GM18499 (cell line): ENCODE data around the gene FOXC1.

Experiments used
- ATAC-seq: cut with Tn5 transposase; IDR thresholded peaks from one replicate; pipeline ENCODE4 v1.9.1; 2021; ENCODE audit warnings: moderate number of reproducible peaks; ENCODE audit not compliant: insufficient read depth, unreplicated experiment

Gene FOXC1

GRCh38 chr6:1609041-1609647, 571 bp upstream of the FOXC1 start:
- ATAC-seq, result no peak

DNA sequence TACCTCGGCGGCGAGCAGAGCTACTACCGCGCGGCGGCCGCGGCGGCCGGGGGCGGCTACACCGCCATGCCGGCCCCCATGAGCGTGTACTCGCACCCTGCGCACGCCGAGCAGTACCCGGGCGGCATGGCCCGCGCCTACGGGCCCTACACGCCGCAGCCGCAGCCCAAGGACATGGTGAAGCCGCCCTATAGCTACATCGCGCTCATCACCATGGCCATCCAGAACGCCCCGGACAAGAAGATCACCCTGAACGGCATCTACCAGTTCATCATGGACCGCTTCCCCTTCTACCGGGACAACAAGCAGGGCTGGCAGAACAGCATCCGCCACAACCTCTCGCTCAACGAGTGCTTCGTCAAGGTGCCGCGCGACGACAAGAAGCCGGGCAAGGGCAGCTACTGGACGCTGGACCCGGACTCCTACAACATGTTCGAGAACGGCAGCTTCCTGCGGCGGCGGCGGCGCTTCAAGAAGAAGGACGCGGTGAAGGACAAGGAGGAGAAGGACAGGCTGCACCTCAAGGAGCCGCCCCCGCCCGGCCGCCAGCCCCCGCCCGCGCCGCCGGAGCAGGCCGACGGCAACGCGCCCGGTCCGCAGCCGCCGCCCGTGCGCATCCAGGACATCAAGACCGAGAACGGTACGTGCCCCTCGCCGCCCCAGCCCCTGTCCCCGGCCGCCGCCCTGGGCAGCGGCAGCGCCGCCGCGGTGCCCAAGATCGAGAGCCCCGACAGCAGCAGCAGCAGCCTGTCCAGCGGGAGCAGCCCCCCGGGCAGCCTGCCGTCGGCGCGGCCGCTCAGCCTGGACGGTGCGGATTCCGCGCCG, 994 bp downstream of the FOXC1 start:
- no peak for ATAC-seq

DNA sequence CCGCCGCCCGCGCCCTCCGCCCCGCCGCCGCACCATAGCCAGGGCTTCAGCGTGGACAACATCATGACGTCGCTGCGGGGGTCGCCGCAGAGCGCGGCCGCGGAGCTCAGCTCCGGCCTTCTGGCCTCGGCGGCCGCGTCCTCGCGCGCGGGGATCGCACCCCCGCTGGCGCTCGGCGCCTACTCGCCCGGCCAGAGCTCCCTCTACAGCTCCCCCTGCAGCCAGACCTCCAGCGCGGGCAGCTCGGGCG, 1.5 kb downstream of the FOXC1 start:
- no peak for ATAC-seq

DNA sequence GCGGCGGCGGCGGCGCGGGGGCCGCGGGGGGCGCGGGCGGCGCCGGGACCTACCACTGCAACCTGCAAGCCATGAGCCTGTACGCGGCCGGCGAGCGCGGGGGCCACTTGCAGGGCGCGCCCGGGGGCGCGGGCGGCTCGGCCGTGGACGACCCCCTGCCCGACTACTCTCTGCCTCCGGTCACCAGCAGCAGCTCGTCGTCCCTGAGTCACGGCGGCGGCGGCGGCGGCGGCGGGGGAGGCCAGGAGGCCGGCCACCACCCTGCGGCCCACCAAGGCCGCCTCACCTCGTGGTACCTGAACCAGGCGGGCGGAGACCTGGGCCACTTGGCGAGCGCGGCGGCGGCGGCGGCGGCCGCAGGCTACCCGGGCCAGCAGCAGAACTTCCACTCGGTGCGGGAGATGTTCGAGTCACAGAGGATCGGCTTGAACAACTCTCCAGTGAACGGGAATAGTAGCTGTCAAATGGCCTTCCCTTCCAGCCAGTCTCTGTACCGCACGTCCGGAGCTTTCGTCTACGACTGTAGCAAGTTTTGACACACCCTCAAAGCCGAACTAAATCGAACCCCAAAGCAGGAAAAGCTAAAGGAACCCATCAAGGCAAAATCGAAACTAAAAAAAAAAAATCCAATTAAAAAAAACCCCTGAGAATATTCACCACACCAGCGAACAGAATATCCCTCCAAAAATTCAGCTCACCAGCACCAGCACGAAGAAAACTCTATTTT, 2.0 kb downstream of the FOXC1 start:
- ATAC-seq, result no peak

DNA sequence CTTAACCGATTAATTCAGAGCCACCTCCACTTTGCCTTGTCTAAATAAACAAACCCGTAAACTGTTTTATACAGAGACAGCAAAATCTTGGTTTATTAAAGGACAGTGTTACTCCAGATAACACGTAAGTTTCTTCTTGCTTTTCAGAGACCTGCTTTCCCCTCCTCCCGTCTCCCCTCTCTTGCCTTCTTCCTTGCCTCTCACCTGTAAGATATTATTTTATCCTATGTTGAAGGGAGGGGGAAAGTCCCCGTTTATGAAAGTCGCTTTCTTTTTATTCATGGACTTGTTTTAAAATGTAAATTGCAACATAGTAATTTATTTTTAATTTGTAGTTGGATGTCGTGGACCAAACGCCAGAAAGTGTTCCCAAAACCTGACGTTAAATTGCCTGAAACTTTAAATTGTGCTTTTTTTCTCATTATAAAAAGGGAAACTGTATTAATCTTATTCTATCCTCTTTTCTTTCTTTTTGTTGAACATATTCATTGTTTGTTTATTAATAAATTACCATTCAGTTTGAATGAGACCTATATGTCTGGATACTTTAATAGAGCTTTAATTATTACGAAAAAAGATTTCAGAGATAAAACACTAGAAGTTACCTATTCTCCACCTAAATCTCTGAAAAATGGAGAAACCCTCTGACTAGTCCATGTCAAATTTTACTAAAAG, 2.7 kb downstream of the FOXC1 start:
- no peak for ATAC-seq

DNA sequence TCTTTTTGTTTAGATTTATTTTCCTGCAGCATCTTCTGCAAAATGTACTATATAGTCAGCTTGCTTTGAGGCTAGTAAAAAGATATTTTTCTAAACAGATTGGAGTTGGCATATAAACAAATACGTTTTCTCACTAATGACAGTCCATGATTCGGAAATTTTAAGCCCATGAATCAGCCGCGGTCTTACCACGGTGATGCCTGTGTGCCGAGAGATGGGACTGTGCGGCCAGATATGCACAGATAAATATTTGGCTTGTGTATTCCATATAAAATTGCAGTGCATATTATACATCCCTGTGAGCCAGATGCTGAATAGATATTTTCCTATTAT, 3.2 kb downstream of the FOXC1 start:
- no peak for ATAC-seq

GRCh38 chr6:1613346-1613687, 3.6 kb downstream of the FOXC1 start:
- no peak for ATAC-seq

- ATAC-seq, result no peak
These were observed 4.2 kb downstream of the FOXC1 start for GRCh38 chr6:1613688-1614447.

DNA sequence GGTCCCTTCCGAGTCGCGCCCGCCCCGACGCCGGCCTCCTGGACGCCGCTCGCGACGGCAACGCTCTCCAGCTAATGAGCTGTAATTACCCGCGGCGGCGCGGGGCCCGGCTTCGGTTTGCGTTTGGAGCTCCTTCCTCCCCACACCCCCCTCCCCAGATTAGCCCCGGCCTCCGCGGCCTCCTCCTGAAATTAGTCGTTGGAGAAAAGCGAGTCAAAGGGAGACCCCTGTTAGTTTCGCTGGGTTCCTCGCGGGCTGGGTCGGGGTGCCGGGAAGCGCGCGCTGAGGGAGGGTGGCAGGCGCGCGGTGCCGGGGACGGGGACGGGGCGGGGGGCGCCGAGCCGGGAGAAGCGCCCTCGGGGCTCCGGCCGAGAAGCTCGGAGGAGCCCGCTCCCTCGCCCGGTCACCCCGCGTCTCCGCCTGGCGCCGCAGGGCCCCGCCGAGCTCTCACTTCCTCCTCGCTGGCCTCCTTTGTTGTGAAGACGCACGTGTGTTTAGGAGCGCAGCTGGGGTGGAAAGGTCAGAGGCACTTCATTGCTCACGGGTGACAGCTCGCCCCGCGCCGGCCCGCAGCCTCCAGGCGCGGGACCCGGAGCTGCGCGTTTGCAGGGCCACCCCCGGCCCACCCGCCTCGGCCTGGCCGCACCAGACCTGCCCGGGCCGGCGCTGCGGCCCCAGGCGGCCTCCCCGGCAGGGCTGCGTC, 4.9 kb downstream of the FOXC1 start:
- ATAC-seq, result no peak

GRCh38 chr6:1615151-1615852, 5.6 kb downstream of the FOXC1 start:
- no peak for ATAC-seq

- no peak for ATAC-seq
These were observed 6.2 kb downstream of the FOXC1 start for GRCh38 chr6:1615853-1616420.

- ATAC-seq, result no peak
These were observed 7.2 kb downstream of the FOXC1 start for GRCh38 chr6:1616701-1617463.

GRCh38 chr6:1617466-1618310, 8.0 kb downstream of the FOXC1 start:
- ATAC-seq, result no peak

- no peak for ATAC-seq
These were observed 8.8 kb downstream of the FOXC1 start for GRCh38 chr6:1618311-1619097.

DNA sequence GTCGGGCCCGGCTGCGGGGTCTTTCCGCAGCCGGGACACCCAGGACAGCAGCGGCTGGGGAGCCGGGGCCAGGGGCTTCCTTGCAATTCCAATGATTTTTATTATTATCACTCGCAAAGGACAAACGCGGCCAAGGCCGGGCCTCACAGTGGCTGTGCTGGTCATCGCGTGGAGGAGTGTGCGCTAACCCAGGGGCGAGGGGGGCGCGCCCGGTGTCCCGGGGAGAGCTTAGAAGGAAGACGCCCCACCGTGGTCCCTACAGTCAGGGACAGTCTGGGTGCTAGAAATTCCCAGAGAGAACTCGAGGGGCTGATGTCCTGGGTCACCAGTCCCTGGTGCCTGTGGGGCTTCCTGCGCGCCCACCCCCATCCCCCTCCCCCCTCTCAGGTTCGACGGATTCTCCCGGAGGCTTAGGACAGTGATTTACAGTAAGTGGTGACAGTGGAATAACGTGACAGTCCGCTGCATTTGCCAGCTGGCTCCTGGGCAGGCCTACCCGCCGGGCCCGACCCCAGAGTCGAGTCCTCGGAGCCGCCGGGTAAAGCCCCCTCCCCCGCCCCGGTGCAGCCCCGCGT, 9.5 kb downstream of the FOXC1 start:
- no peak for ATAC-seq

DNA sequence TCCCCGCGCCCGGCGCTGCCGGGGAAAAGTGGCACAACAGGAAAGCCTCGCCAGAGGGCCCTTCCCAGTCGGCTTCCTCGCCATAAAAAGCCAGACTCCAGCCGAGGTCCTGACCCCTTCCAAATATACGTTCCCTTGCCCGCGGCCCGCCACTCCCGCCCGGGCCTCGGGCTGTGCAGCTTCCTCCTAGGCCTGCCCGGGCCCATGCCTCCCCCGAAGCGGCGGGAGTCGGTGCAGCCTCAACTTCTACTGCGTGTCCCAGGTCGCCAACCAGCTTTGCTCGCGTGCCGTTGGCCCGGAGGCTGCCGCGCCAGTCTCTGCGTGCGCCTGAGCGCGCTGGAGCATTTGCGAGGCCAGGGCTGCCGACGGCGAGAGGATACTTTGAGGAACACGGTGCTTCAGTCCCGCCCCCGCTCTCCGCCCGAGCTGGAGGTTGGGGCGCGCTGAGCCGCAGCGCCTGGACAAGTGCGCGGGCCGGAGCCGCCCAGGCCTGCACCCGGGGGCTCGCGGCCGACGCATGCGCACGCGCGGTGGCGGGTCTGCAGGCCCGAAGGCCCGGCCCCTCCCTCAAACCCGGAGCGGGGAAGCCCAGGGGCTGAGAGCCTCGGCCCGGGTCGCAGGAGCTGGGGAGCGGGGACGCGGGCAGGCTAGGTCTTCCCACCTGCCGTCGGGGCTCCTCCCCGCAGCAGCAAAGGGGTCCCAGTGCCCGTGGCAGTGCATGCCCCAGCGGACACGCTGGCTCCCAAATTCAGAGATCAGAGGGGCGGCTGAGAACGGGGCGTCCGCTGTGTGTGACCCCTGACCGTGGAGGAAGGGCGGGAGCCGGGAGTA, 10.2 kb downstream of the FOXC1 start:
- ATAC-seq, result no peak
